Colonic mucosa (tissue), 4 donors: ENCODE results near the gene LCN9. TPM values are rescaled to one million over a fixed set of nuclear protein-coding genes. Genes with fewer than 3 reads are reported as not detected.

Experiments
- DNase-seq: peaks from one replicate; pipeline ENCODE4 v3.0.0-alpha.2; 2020
- H3K27ac ChIP-seq: fragments of 200-600 bp; one replicate; pipeline ENCODE4 v1.8.0; 2021
- H3K27me3 ChIP-seq: fragments of 200-600 bp; one replicate; pipeline ENCODE4 v1.8.0; 2021
- H3K36me3 ChIP-seq: fragments of 200-600 bp; one replicate; pipeline ENCODE4 v1.8.0; 2021
- H3K4me1 ChIP-seq: fragments of 200-600 bp; one replicate; pipeline ENCODE4 v1.8.0; 2021; ENCODE audit warnings: mild to moderate bottlenecking
- H3K4me3 ChIP-seq: fragments of 200-600 bp; one replicate; pipeline ENCODE4 v1.8.0; 2021
- H3K9ac ChIP-seq, 2 donors: one replicate each; pipeline ENCODE4 v1.7.0; 2013; ENCODE audit warnings: control low read depth in 2 of 2, low read depth in 2 of 2, low read length in 2 of 2
- H3K9me3 ChIP-seq: fragments of 200-600 bp; one replicate; pipeline ENCODE4 v1.8.0; 2021
- CTCF ChIP-seq: fragments of 200-600 bp; IDR thresholded peaks from one replicate; pipeline ENCODE4 v1.8.0; 2022; ENCODE audit warnings: antibody characterized with exemption, mild to moderate bottlenecking
- intact Hi-C: fragments of 100-400 bp; cut with DNase I; formaldehyde crosslinking; loops from one replicate; pipeline ENCODE4 v1.14.1; 2022
- total RNA-seq, 2 donors: library from RNA; stranded (reverse); fragmentation: NEBNext Ultra II Directional in 1 of 2; extraction: Animal tissue kit (Norgen Biotek cat#: 25700) in 1 of 2; gene quantifications; one replicate each; pipeline ENCODE4 v1.2.1, GENCODE V29; 2021
- donor health status: healthy.
- donor health status: DM: no; HTN: no; CAD: no.
- donor health status: DM: no; HTN: no; CAD: no.

Gene LCN9
- total RNA-seq, result not detected

- no peak for DNase-seq
- no peak within 1 kb of the TSS for H3K4me3 ChIP-seq
- intact Hi-C loops, result no loop called here
- no peaks in the 10 kb centered on the region for H3K4me1 ChIP-seq
- no peaks in the 10 kb centered on the region for H3K27me3 ChIP-seq
- no peaks in the 10 kb centered on the region for H3K9me3 ChIP-seq
- no peak within 1 kb of the TSS for H3K9ac ChIP-seq
- no peak for TF ChIP-seq CTCF
- no peaks in the 10 kb centered on the region for H3K36me3 ChIP-seq
- H3K27ac ChIP-seq, result no peak within 1 kb of the TSS
These were observed at the start of gene LCN9 for GRCh38 chr9:135662758-135663450. Gene LCN9 (plus strand): TSS chr9:135663309. CDS start chr9:135663322, 13 bp downstream.

- H3K9ac ChIP-seq, result no peak overlapping the region
- H3K9me3 ChIP-seq, result no peaks in the 10 kb centered on the region
- TF ChIP-seq CTCF, result no peak
- H3K4me1 ChIP-seq, result no peaks in the 10 kb centered on the region
- no peak overlapping the region for H3K27ac ChIP-seq
- no peaks in the 10 kb centered on the region for H3K27me3 ChIP-seq
- no peak overlapping the region for H3K4me3 ChIP-seq
- intact Hi-C loops, result no loop called here
- no peak for DNase-seq
- H3K36me3 ChIP-seq, result no peaks in the 10 kb centered on the region
These were observed 48.9 kb upstream of the LCN9 start for GRCh38 chr9:135613946-135614805.

GRCh38 chr9:135614821-135615665 lies 48.1 kb upstream of the LCN9 start:
- DNase-seq, result no peak
- H3K9me3 ChIP-seq, result no peaks in the 10 kb centered on the region
- no peak overlapping the region for H3K9ac ChIP-seq
- no peak for TF ChIP-seq CTCF
- intact Hi-C loops, result no loop called here
- H3K27me3 ChIP-seq, result no peaks in the 10 kb centered on the region
- H3K27ac ChIP-seq, result no peak overlapping the region
- no peak overlapping the region for H3K4me3 ChIP-seq
- no peaks in the 10 kb centered on the region for H3K36me3 ChIP-seq
- no peaks in the 10 kb centered on the region for H3K4me1 ChIP-seq

- intact Hi-C loops, result no loop called here
- H3K27ac ChIP-seq, result no peak overlapping the region
- no peak overlapping the region for H3K9ac ChIP-seq
- DNase-seq, result no peak
- no peak overlapping the region for H3K4me3 ChIP-seq
- no peaks in the 10 kb centered on the region for H3K27me3 ChIP-seq
- H3K36me3 ChIP-seq, result no peaks in the 10 kb centered on the region
- no peaks in the 10 kb centered on the region for H3K9me3 ChIP-seq
- TF ChIP-seq CTCF, result no peak
- no peaks in the 10 kb centered on the region for H3K4me1 ChIP-seq
These were observed 47.2 kb upstream of the LCN9 start for GRCh38 chr9:135615666-135616618.
